DMS79 treated with DMSO at 0.1 percent for 48 hours (cell line): ENCODE data around the gene RAD51B.

ENCODE experiments used
- DNase-seq: peaks from one replicate; lab custom pipeline; 2025; lab: John Stamatoyannopoulos, UW

The RAD51B gene

GRCh38 chr14:68509188-68509983 lies 689.8 kb downstream of the RAD51B start:
- DNase-seq = no peak

- no peak for DNase-seq
Observed at GRCh38 chr14:68510201-68511128, 690.9 kb downstream of the RAD51B start.

- no peak for DNase-seq
Observed at GRCh38 chr14:68511129-68512047, 691.8 kb downstream of the RAD51B start.

GRCh38 chr14:68512088-68512487 lies 692.5 kb downstream of the RAD51B start:
- no peak for DNase-seq

GRCh38 chr14:68513137-68513536 lies 693.6 kb downstream of the RAD51B start:
- no peak for DNase-seq

- no peak for DNase-seq
Observed at GRCh38 chr14:68513838-68514607, 694.4 kb downstream of the RAD51B start.

- no peak for DNase-seq
Observed at GRCh38 chr14:68514608-68515194, 695.1 kb downstream of the RAD51B start.

GRCh38 chr14:68516342-68516741 lies 696.8 kb downstream of the RAD51B start:
- DNase-seq = no peak

- no peak for DNase-seq
Observed at GRCh38 chr14:68518166-68518565, 698.6 kb downstream of the RAD51B start.

GRCh38 chr14:68518761-68519670 lies 699.4 kb downstream of the RAD51B start:
- DNase-seq = no peak

GRCh38 chr14:68519671-68520187 lies 700.1 kb downstream of the RAD51B start:
- no peak for DNase-seq

- peak; percentile 92 for DNase-seq
Observed at GRCh38 chr14:68520637-68521556, 701.3 kb downstream of the RAD51B start.

- no peak for DNase-seq
Observed at GRCh38 chr14:68521557-68521901, 702.0 kb downstream of the RAD51B start.

- no peak for DNase-seq
Observed at GRCh38 chr14:68521961-68522509, 702.5 kb downstream of the RAD51B start.

GRCh38 chr14:68522510-68523325 lies 703.1 kb downstream of the RAD51B start:
- no peak for DNase-seq

GRCh38 chr14:68523326-68523610 lies 703.7 kb downstream of the RAD51B start:
- DNase-seq = no peak

- no peak for DNase-seq
Observed at GRCh38 chr14:68523989-68524725, 704.6 kb downstream of the RAD51B start.
